ENCODE data around the gene P2RY1.

GRCh38 chr3:152793969-152794368 lies 41.0 kb upstream of the P2RY1 start:
- TF ChIP-seq, protein P1, sequence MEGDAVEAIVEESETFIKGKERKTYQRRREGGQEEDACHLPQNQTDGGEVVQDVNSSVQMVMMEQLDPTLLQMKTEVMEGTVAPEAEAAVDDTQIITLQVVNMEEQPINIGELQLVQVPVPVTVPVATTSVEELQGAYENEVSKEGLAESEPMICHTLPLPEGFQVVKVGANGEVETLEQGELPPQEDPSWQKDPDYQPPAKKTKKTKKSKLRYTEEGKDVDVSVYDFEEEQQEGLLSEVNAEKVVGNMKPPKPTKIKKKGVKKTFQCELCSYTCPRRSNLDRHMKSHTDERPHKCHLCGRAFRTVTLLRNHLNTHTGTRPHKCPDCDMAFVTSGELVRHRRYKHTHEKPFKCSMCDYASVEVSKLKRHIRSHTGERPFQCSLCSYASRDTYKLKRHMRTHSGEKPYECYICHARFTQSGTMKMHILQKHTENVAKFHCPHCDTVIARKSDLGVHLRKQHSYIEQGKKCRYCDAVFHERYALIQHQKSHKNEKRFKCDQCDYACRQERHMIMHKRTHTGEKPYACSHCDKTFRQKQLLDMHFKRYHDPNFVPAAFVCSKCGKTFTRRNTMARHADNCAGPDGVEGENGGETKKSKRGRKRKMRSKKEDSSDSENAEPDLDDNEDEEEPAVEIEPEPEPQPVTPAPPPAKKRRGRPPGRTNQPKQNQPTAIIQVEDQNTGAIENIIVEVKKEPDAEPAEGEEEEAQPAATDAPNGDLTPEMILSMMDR (IDR thresholded peaks at IDR 0.05; ENCODE audit: borderline replicate concordance, extremely low read depth, low read length, poor library complexity, severe bottlenecking) = no peak
- no peak for TF ChIP-seq EZH2 (IDR thresholded peaks at IDR 0.05; ENCODE audit: borderline replicate concordance, low read depth, low read length, severe bottlenecking)

All from DND-41 (cell line).